ENCODE data around the gene CACNA1S.

Gene CACNA1S

GRCh38 chr1:200991097-200991614, 121.1 kb downstream of the CACNA1S start:
- no peaks in the 10 kb centered on the region for H3K27me3 ChIP-seq (ENCODE audit: insufficient read depth, low read length)
- H3K4me1 ChIP-seq (ENCODE audit: insufficient read depth, low read length) = peaks cover 5% of the 10 kb centered on the region
- H3K36me3 ChIP-seq (ENCODE audit: insufficient read depth, low read length) = peaks cover 70% of the 10 kb centered on the region
- H3K9me3 ChIP-seq (ENCODE audit: low read length) = no peaks in the 10 kb centered on the region
- no peak overlapping the region for H2AFZ ChIP-seq (ENCODE audit: low read depth, low read length)
- no peak overlapping the region for H3K4me3 ChIP-seq (ENCODE audit: low read length)

- Histone ChIP-seq H3K4me1 (ENCODE audit: insufficient read depth, low read length) (peaks cover 5% of the 10 kb centered on the region), H3K36me3 (ENCODE audit: insufficient read depth, low read length) (peaks cover 68% of the 10 kb centered on the region), H3K9me3 (ENCODE audit: low read length) (no peaks in the 10 kb centered on the region), H3K27me3 (ENCODE audit: insufficient read depth, low read length) (no peaks in the 10 kb centered on the region), H3K4me3 (ENCODE audit: low read length) (no peak overlapping the region), H2AFZ (ENCODE audit: low read depth, low read length) (no peak overlapping the region)
Observed at GRCh38 chr1:200990114-200990513, 122.1 kb downstream of the CACNA1S start.
